Progenitor cell of endocrine pancreas (in vitro differentiated cells): ENCODE data around the gene CUEDC1. TPM values are rescaled to one million over a fixed set of nuclear protein-coding genes. Genes with fewer than 3 reads are reported as not detected.
A peak's percentile ranks its signal among the peaks of the same experiment; 100 is the strongest.

ENCODE experiments used
- DNase-seq: peaks from one replicate; pipeline ENCODE4 v3.0.0; 2021; ENCODE audit warnings: low spot score; ENCODE audit not compliant: unreplicated experiment
- H3K27ac Mint-ChIP-seq: 2 replicates; pipeline ENCODE4 v1.8.0; 2021; ENCODE audit warnings: mild to moderate bottlenecking, moderate library complexity, mixed read lengths
- H3K27me3 Mint-ChIP-seq: 2 replicates; pipeline ENCODE4 v1.8.0; 2021; ENCODE audit warnings: mixed read lengths
- H3K36me3 Mint-ChIP-seq: 2 replicates; pipeline ENCODE4 v1.8.0; 2022; ENCODE audit warnings: mixed read lengths; ENCODE audit not compliant: insufficient read depth
- H3K4me1 Mint-ChIP-seq: 2 replicates; pipeline ENCODE4 v1.8.0; 2021; ENCODE audit warnings: low read depth, mixed read lengths
- H3K4me3 Mint-ChIP-seq: 2 replicates; pipeline ENCODE4 v1.8.0; 2021; ENCODE audit warnings: low read depth, mild to moderate bottlenecking, moderate library complexity, mixed read lengths
- H3K9me3 Mint-ChIP-seq: 2 replicates; pipeline ENCODE4 v1.8.0; 2021; ENCODE audit warnings: low read depth, mixed read lengths
- total RNA-seq: library from RNA; stranded (reverse); gene quantifications from 2 replicates; pipeline ENCODE4 v1.2.1, GENCODE V29; 2021
- TF ChIP-seq, protein P1 (sequence below): fragments of 200-600 bp; sonication (generic); IDR thresholded peaks from one replicate; pipeline ENCODE4 v1.5.0; 2021; ENCODE audit warnings: antibody characterized with exemption, mild to moderate bottlenecking; ENCODE audit not compliant: unreplicated experiment

CUEDC1 gene
- total RNA-seq, 1 donor from 2014 or later: 30.8 TPM

DNA sequence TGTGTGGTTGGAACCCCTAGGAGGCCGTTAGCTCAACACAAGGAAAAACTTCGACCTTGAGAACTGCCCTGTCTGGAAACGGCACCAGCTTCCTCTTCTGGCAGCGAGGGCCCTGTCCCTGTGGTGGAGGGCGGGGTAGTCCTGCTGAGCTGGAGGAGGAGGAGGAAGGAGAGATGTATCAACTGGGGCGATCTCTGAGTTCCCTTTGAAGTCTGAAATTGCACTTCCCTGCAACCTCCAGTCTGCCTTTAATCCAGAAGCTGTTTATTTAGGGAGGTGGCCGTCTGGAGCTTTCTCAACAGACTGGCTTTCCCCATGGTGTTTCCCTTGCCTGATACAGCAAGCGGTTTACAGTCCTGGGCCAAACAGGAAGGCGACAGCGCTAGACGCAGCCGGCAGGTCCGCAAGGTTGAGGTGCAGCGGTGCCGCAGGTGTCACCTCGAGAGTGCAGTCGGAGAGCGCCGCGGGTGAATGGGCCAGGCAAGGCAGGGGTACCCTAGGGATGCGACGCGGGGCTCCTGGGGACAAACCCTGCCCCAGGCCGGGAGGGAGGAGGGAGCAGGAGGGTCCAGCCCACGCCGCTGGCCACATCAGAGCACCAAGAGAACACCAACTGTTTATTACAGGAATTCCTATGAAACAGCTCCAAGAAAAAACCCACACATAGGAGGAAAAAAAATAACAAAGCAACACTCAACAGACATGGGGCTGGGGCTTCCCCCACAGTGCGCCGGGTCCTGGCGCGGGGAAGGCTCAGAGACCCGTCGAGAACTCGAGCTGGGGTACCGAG, 94.0 kb downstream of the CUEDC1 start:
- H3K4me3 Mint-ChIP-seq: peak overlapping the region; percentile 65
- DNase-seq: no peak
- peaks cover 7% of the 10 kb centered on the region for H3K4me1 Mint-ChIP-seq
- TF ChIP-seq, protein P1, sequence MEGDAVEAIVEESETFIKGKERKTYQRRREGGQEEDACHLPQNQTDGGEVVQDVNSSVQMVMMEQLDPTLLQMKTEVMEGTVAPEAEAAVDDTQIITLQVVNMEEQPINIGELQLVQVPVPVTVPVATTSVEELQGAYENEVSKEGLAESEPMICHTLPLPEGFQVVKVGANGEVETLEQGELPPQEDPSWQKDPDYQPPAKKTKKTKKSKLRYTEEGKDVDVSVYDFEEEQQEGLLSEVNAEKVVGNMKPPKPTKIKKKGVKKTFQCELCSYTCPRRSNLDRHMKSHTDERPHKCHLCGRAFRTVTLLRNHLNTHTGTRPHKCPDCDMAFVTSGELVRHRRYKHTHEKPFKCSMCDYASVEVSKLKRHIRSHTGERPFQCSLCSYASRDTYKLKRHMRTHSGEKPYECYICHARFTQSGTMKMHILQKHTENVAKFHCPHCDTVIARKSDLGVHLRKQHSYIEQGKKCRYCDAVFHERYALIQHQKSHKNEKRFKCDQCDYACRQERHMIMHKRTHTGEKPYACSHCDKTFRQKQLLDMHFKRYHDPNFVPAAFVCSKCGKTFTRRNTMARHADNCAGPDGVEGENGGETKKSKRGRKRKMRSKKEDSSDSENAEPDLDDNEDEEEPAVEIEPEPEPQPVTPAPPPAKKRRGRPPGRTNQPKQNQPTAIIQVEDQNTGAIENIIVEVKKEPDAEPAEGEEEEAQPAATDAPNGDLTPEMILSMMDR: no peak
- H3K27ac Mint-ChIP-seq: peak overlapping the region; percentile 4
- H3K9me3 Mint-ChIP-seq: no peaks in the 10 kb centered on the region
- H3K36me3 Mint-ChIP-seq: peaks cover 12% of the 10 kb centered on the region
- peaks cover 62% of the 10 kb centered on the region for H3K27me3 Mint-ChIP-seq

DNA sequence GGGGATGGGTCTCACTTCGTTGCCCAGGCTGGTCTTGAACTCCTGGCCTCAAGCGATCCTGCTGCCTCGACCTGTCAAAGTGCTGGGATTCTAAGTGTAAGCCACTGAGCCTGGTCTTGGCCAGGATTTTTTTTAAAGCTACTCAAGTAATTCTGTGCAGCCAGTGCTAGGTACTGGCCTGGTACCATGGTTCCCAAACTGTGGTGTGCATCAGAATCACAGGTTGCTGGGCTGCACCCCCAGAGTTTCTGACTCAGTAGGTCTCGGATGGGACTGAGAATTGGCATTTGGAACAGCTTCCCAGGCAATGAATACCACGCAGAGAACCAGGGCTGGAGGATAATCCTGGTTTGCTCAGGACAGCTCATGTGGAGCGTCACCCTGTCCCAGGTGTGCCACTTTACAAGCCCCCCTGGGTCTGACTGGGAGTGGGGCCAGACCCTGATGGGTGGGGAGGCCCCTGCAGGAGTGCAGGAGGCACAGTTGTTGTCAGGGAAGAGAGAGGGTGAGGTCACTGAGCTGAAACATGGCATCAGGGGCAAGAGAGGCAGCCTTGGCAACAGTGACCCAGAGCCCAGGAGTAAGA, 94.7 kb downstream of the CUEDC1 start:
- H3K4me1 Mint-ChIP-seq: peaks cover 12% of the 10 kb centered on the region
- TF ChIP-seq, protein P1: no peak
- peak overlapping the region; percentile 65 for H3K4me3 Mint-ChIP-seq
- H3K9me3 Mint-ChIP-seq: no peaks in the 10 kb centered on the region
- no peak for DNase-seq
- H3K36me3 Mint-ChIP-seq: peaks cover 10% of the 10 kb centered on the region
- H3K27me3 Mint-ChIP-seq: peaks cover 62% of the 10 kb centered on the region
- H3K27ac Mint-ChIP-seq: no peak overlapping the region

DNA sequence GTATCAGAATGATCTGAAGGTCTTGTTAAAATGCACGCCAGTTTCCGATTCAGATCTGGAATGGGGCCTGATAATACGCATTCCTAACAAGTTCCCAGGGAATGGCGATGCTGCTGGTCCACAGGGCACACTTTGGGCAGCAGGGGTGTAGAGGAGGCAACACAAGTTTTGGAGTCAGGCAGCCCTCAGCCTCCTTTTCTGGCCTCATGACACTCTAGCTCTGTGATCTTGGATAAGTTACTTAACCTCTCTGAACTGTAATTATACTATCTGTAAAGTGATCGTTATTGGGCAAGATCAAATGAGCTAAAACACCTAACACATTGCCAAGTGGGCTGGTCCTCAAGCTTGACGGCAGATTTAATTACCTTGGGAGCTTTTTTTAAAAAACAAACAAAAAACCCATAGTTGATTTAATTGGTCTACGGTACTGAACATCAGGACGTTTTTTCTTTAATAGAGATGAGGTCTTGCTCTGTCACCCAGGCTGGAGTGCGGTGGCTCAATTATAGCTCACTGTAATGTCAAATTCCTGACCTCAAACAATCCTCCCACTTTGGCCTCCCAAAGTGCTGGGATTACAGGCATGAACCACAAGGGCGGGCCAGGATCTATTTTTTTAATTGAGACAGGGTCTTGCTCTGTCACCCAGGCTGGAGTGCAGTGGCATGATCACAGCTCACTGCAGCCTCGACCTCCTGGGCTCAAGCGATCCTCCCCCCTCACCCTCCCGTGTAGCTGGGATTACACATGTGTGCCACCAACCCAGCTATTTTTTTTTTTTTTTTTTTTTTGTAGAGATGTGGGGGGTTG, 95.4 kb downstream of the CUEDC1 start:
- Mint-ChIP-seq H3K9me3 (no peaks in the 10 kb centered on the region), H3K36me3 (peaks cover 8% of the 10 kb centered on the region), H3K4me3 (no peak overlapping the region), H3K27ac (no peak overlapping the region), H3K4me1 (peaks cover 14% of the 10 kb centered on the region), H3K27me3 (peaks cover 58% of the 10 kb centered on the region)
- TF ChIP-seq, protein P1: no peak
- DNase-seq: no peak

DNA sequence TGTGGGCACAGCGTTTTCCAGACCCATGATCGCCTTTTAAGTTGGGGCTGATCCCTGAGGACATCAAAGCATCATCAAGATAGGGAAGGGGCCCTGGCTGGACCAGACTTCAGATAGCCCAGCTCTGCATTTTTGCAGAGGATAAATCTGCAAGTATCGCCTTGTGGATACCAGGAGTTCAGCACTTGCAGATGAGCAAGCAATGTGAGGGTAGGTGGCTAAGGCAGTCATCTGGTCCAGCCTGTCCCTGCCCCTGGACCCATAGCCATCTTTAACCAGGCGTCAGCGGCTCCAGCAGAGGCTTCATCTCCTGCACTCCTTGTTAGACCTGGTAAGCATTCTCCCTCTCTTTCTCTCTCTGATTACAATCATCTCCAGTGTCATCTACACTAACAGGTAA, 96.4 kb downstream of the CUEDC1 start:
- peaks cover 49% of the 10 kb centered on the region for H3K27me3 Mint-ChIP-seq

More for the DNA sequence above, 96.4 kb downstream of the CUEDC1 start:
- Mint-ChIP-seq H3K27ac (no peak overlapping the region), H3K36me3 (peaks cover 2% of the 10 kb centered on the region), H3K4me1 (peaks cover 16% of the 10 kb centered on the region), H3K9me3 (no peaks in the 10 kb centered on the region), H3K4me3 (no peak overlapping the region)
- no peak for DNase-seq
- TF ChIP-seq, protein P1: no peak
